GM10847 (cell line): ENCODE data around the gene CDK14.

Source experiments
- POLR2A ChIP-seq: IDR thresholded peaks from 2 replicates; pipeline ENCODE4 v1.6.1; 2011; ENCODE audit not compliant: insufficient read length; ENCODE audit errors: extremely low read depth

CDK14 gene

GRCh38 chr7:91098566-91098965 is 502.4 kb downstream of the CDK14 start:
- TF ChIP-seq POLR2A, result no peak

DNA sequence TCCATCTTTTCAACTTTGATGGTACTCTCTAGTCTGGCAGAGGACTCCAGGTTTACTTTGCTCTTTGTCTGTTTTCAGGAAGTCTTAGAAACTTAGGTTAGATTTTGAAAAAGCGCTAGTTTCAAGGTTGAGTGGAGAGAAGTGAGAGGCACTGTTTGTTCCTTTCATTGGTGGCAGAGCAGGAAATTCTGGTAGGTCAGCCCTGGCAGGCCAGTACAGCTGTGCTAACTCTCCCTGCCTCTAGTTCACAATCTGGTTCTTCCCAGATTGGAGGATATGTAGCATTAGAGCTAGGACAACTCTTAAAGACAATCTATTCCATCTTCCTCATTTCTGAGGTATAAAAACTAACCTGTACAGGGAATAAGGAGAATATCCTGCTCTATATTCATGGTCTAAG is 507.2 kb downstream of the CDK14 start:
- TF ChIP-seq POLR2A, result no peak

DNA sequence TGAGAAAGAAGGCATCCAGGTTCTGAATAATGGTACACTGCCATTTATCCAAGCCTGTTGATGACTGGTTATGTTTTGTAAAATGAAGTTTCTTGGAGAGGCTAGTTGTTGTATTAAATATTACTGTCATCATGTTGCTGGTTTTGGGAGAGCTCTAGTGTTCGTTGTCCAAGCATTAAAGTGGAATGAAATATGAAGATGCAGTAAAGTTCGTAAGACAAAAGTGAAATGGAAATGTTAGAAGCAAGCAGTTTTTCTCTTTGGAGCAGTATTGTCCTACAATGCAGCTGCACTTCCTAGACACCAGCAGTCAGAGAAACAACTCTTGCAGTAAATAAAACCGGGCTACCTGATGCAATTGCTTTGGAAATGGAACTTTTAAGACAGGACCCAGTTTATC is 511.3 kb downstream of the CDK14 start:
- no peak for TF ChIP-seq POLR2A

- no peak for TF ChIP-seq POLR2A
These were observed 513.1 kb downstream of the CDK14 start for GRCh38 chr7:91109200-91109599.

DNA sequence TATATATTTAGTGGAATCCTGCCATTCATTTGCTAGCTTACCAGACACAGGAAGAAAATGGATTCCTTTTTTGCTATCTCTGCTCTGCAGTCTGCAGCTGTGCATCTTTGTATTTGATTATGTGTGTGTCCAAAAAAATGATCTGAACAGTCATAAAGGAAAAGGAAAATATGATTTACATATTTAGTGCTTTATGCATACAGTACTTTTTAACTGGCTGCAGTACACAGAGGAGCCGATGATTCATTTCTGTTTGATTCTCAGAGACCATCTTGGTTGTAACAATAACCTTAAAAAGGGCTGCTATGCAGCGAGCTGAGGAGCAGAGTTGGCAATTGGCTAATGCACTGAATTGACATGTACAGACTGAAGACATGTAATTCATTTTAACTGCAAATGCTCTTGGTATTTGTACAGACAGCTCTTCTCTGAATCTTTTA is 516.8 kb downstream of the CDK14 start:
- TF ChIP-seq POLR2A, result no peak

GRCh38 chr7:91114232-91114631 is 518.1 kb downstream of the CDK14 start:
- no peak for TF ChIP-seq POLR2A

- TF ChIP-seq POLR2A, result no peak
These were observed 530.6 kb downstream of the CDK14 start for GRCh38 chr7:91126762-91127161.

- no peak for TF ChIP-seq POLR2A
These were observed 531.2 kb downstream of the CDK14 start for GRCh38 chr7:91127325-91127724.

DNA sequence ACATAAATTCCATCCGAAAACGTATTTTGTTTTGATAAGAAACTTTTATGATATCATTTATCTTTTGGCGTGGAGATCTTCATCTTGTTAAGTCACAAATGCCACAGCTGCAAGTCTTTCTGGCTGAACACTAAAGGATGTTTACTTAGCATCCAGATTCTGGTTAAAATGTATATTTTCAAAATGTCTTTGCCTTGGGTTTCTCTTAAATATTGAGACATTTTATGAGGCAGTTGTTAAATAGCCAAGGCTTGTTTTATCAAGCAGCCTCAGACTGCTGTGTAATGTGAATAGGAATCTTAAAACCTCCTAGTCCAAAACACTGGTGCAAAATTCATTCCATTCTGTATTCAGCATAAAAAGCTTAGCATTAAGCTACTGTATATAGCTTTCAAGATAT is 531.8 kb downstream of the CDK14 start:
- TF ChIP-seq POLR2A, result no peak

- TF ChIP-seq POLR2A, result no peak
These were observed 532.7 kb downstream of the CDK14 start for GRCh38 chr7:91128683-91129348.

DNA sequence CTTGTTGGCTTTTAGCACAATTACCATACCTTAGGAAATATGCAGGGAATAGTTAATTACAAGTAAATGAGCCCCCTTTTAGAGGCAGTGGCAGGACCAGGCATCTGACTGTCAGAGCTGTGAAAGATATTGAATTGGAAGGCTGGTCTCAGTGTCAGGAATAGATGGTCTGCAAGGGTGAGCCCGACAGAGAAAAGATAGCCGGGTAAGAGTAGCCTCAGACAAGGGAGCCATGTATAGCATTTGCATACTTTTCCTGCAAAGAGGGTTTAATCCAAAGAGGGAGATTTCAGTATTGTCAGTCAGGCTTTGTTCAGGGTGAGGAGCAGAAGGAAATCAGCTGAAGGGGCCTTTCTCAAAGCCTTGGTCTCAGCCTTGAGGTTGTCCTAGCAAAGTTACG is 539.2 kb downstream of the CDK14 start:
- no peak for TF ChIP-seq POLR2A

DNA sequence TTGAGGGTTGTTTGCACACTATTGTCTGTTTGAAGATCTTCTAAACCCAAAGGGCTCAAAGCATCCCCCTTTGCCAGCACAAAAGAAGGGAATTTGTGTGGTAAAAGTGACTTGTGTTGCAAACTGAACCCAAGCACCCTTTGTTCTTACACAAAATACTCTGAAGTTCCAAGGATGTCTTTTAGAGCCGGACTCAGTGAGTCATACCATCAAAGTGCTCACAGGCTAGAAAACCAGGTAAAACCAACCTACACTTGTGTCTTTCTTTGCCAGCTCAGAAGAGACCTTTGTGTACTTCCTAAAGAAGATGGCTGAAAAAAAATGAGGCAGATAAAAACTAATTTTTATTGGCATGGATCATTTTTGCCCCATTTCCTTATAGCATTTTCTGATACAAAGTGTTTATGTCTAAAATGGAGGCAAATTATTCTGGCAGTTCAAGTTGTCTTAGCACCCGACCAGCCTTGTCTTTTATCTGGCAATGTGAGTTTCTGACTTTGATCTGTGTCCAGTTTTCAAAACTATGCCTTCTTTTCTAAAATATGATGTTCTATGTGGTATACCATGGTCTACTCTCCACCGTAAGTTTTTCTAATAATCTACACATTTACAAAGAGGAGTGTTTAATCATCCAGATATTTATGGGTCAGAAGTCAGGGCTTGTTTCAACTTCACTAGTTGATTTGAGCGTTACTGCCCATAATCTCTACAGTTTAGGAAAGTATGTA is 539.7 kb downstream of the CDK14 start:
- TF ChIP-seq POLR2A, result no peak

DNA sequence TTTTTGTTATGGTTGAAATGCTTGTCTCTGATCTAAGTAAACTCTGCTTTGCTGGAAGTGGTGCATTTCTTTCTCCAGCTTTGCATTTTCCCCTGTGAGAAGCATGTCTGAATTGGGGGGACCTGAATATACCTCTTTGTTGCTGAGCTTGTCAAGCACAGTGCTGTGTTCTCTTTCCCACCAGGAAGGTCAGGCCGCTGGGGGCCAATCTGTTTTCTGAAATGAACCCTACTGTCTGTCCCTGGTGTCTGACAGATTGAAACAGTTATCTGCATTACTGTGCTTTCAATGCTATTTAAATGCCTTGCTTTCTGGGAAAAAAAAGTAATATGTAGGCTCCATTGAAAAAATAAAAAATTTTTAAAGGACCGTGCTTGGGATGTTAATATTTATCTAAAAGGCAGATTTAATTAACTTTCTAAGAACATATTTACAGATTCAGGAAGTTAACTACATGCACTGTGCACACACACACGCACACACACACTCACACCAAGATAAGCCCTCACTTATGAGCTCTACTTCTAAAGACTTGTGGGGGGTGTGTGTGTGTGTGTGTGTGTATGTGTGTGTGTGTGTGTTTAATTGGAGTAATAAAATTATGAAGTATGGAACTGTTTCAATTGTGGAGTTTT is 541.1 kb downstream of the CDK14 start:
- TF ChIP-seq POLR2A, result no peak

GRCh38 chr7:91137788-91138368 is 541.8 kb downstream of the CDK14 start:
- no peak for TF ChIP-seq POLR2A

- no peak for TF ChIP-seq POLR2A
These were observed 544.2 kb downstream of the CDK14 start for GRCh38 chr7:91140286-91140685.

GRCh38 chr7:91140982-91141381 is 544.9 kb downstream of the CDK14 start:
- no peak for TF ChIP-seq POLR2A
